ENCODE measurements around the gene ITIH3.

ITIH3 gene

DNA sequence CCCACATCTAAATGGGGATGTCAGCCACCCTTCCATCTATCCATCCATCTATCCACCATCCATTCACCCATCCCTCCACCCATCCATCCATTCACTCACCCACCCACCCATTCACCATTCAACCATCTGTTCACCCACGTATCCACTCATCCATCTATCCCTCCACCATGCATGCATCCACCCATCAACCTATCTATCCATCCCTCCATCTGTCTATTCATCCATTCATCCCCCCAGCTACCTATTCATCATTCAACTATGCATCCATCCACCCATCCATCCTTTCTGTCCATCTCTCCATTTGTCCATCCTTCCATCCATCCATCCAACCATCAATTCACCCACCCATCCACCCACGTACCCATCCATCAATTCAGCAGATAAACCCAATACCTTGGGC lies 14.6 kb downstream of the ITIH3 start:
- H3K4me3 ChIP-seq (ENCODE audit: low read length) = no peak overlapping the region
- no peaks in the 10 kb centered on the region for H3K36me3 ChIP-seq (ENCODE audit: control insufficient read depth, insufficient read depth, low read length)
- H3K27ac ChIP-seq (ENCODE audit: low read depth, low read length) = no peak overlapping the region
- H3K27me3 ChIP-seq (ENCODE audit: control insufficient read depth, insufficient read depth, low read length) = no peaks in the 10 kb centered on the region
- no peaks in the 10 kb centered on the region for H3K4me1 ChIP-seq (ENCODE audit: control insufficient read depth, insufficient read depth, low read length)
- H3K9ac ChIP-seq (ENCODE audit: low read length) = no peak overlapping the region

DNA sequence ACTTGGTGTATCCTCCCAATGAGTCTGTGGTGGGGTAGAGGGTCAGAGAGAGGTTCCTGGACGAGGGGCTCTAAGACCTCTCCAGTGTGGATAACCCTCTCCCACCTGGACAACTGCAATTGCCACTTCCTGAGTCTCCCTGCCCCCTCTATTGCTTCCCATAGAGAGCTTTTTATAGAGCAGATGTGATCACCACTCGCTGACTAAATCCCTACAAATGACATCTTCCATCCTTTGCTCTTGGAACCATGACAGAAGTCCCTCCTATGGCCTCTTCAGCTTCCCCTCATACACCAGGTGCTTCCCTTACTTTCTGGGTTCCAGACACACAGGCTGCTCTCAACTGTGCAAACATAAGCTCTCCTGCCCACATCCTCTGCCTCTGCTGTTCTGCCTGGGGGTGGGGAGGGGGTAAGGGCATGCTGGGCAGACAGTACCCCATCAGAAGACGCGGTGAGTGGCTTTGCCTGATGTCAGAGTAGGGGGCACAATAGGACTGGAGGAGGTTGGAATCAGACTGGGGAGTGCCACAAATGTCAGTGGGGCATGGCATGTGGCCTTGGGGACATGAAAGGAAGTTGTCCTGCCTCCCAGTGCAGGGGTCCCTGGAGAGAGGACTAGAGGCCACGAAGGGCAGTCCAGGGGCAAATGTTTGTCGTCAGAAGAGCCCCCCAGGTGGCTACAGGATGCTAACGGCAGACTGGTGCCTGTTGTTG lies 15.2 kb downstream of the ITIH3 start:
- H3K9ac ChIP-seq (ENCODE audit: low read length) = no peak overlapping the region
- H3K27ac ChIP-seq (ENCODE audit: low read depth, low read length) = no peak overlapping the region
- no peaks in the 10 kb centered on the region for H3K4me1 ChIP-seq (ENCODE audit: control insufficient read depth, insufficient read depth, low read length)
- no peaks in the 10 kb centered on the region for H3K27me3 ChIP-seq (ENCODE audit: control insufficient read depth, insufficient read depth, low read length)
- no peaks in the 10 kb centered on the region for H3K36me3 ChIP-seq (ENCODE audit: control insufficient read depth, insufficient read depth, low read length)
- no peak overlapping the region for H3K4me3 ChIP-seq (ENCODE audit: low read length)

DNA sequence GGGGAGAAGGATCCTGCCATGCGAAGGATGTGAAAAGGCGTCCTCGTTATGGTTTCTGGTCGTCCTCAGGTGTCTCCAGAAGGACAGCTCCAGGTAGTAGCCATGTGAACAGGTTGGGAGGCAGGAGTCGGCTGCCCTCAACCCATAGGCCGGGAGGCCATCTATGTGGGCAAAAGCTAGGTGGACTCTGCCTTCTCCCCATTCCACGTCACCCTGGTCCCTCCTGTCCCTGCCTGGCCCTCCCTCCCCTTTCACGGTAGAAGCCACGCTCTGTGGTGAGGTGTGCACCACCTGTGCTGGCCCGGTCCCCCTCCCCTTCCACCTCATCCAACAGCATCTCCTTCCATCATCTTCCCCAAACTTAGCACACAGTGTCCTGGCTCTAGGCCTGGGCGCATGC lies 16.3 kb downstream of the ITIH3 start:
- no peak overlapping the region for H3K27ac ChIP-seq (ENCODE audit: low read depth, low read length)
- H3K36me3 ChIP-seq (ENCODE audit: control insufficient read depth, insufficient read depth, low read length) = no peaks in the 10 kb centered on the region
- no peak overlapping the region for H3K9ac ChIP-seq (ENCODE audit: low read length)
- H3K27me3 ChIP-seq (ENCODE audit: control insufficient read depth, insufficient read depth, low read length) = no peaks in the 10 kb centered on the region
- H3K4me1 ChIP-seq (ENCODE audit: control insufficient read depth, insufficient read depth, low read length) = no peaks in the 10 kb centered on the region
- H3K4me3 ChIP-seq (ENCODE audit: low read length) = no peak overlapping the region

DNA sequence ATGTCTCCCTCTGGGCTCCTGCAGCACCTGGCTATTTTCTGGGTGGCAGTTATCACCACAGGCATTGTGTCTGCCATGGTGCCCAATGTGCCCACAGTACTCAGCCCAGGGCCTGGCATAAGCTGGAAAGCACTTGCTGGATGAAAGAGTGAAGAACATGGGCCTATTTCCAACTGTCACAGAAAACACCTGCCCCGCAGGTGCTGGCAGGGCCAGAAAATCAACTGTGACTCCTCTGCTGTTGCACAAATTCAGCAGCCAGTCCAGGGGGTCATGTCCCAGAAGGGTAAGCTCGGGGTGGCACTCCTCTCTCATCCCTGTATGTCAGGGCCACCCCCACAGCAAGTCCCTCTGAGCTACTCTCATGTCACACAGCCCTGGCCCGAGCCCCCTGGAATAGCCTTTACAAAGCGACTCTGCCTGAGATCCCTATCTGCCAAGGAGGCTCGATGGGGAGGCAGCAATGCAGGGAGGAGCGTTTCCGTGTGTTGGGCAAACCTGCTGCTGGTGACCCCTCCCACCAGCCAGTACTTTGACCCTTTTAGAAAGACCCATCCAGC lies 16.9 kb downstream of the ITIH3 start:
- Histone ChIP-seq H3K27me3 (ENCODE audit: control insufficient read depth, insufficient read depth, low read length) (no peaks in the 10 kb centered on the region), H3K9ac (ENCODE audit: low read length) (no peak overlapping the region), H3K36me3 (ENCODE audit: control insufficient read depth, insufficient read depth, low read length) (no peaks in the 10 kb centered on the region), H3K27ac (ENCODE audit: low read depth, low read length) (no peak overlapping the region), H3K4me1 (ENCODE audit: control insufficient read depth, insufficient read depth, low read length) (no peaks in the 10 kb centered on the region), H3K4me3 (ENCODE audit: low read length) (no peak overlapping the region)

DNA sequence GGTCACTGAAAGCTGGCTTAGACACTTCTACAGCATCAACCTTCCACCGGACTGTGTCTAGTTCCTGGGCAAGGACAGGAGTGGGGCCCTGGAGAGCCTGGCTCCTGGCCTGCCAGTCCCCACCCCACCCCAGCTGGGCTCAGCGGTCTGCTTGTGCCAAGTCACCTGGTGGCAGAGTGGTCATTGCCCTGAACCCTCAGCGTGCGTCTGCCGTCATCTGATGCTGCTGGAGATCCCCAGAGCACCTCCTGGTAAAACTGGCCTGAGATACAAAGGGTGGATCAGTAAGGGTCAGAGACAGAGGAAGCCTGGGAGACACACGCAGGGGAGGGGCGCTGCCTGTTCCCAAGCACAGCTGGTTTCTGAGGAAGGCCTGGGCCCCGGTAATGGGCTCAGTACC lies 19.2 kb downstream of the ITIH3 start:
- Histone ChIP-seq H3K27ac (ENCODE audit: low read depth, low read length) (no peak overlapping the region), H3K27me3 (ENCODE audit: control insufficient read depth, insufficient read depth, low read length) (no peaks in the 10 kb centered on the region), H3K9ac (ENCODE audit: low read length) (no peak overlapping the region), H3K36me3 (ENCODE audit: control insufficient read depth, insufficient read depth, low read length) (no peaks in the 10 kb centered on the region), H3K4me3 (ENCODE audit: low read length) (no peak overlapping the region), H3K4me1 (ENCODE audit: control insufficient read depth, insufficient read depth, low read length) (no peaks in the 10 kb centered on the region)

DNA sequence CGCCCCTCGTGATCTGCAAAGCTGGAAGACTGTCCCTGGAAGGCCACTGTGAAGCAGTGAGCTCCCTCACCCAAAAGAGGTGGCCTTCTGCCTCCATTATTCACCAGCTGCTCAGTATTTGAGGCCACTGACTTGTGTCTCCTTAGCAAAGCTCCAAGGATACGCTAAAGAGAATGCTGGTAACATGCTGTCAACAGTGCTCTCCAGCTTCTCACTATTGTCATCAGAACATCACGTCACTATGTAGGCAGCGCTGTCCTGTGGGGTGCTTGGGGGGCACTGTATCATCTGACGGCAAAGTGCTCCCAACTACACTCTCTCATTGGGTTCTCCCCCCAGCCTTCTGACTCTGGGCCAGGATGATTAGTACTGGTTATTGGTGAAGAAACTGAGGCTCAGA lies 21.6 kb downstream of the ITIH3 start:
- Histone ChIP-seq H3K36me3 (ENCODE audit: control insufficient read depth, insufficient read depth, low read length) (no peaks in the 10 kb centered on the region), H3K27me3 (ENCODE audit: control insufficient read depth, insufficient read depth, low read length) (no peaks in the 10 kb centered on the region), H3K4me1 (ENCODE audit: control insufficient read depth, insufficient read depth, low read length) (no peaks in the 10 kb centered on the region), H3K9ac (ENCODE audit: low read length) (no peak overlapping the region), H3K4me3 (ENCODE audit: low read length) (no peak overlapping the region), H3K27ac (ENCODE audit: low read depth, low read length) (no peak overlapping the region)

DNA sequence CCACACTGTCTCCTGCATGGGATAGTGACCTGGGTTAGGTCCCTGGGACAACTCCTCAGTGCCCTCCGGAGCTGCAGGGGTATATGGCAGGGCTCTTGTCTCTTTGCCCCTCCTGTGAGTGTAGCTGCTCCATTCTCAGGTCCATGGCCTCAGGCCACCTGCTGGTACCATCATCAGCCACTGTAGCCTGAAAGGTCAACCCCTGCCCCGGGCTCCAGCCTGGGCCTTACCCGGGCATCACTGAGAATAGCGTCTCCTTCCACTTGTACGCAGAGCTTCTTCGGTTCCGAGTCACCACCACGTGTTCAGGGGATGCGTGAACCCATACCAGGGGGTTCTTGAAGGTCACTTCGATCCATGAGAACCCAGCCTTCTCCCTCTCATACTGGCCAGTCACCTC lies 22.1 kb downstream of the ITIH3 start:
- no peaks in the 10 kb centered on the region for H3K4me1 ChIP-seq (ENCODE audit: control insufficient read depth, insufficient read depth, low read length)
- no peak overlapping the region for H3K4me3 ChIP-seq (ENCODE audit: low read length)
- no peak overlapping the region for H3K9ac ChIP-seq (ENCODE audit: low read length)
- H3K36me3 ChIP-seq (ENCODE audit: control insufficient read depth, insufficient read depth, low read length) = no peaks in the 10 kb centered on the region
- no peak overlapping the region for H3K27ac ChIP-seq (ENCODE audit: low read depth, low read length)
- H3K27me3 ChIP-seq (ENCODE audit: control insufficient read depth, insufficient read depth, low read length) = no peaks in the 10 kb centered on the region

DNA sequence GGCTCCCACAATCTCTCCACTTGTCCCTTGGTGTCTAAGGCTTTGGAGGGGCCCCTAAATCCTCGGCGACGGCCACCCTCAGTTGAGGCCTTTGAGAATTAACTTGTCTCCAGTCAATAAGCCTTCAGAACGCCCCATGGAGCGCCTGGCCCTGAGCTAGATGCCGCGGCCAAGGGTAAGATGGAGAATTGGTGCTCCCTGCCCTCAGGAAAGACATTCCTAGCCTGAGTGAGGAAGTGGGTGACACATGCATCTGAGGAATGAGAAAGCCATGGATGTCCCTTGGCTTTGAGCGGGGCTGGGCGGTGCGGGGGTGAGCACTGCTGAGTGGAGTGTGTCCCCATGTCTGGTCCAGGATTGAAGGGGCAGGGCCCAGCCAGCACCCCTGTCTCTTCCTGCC lies 22.6 kb downstream of the ITIH3 start:
- Histone ChIP-seq H3K9ac (ENCODE audit: low read length) (no peak overlapping the region), H3K4me1 (ENCODE audit: control insufficient read depth, insufficient read depth, low read length) (no peaks in the 10 kb centered on the region), H3K36me3 (ENCODE audit: control insufficient read depth, insufficient read depth, low read length) (no peaks in the 10 kb centered on the region), H3K4me3 (ENCODE audit: low read length) (no peak overlapping the region), H3K27me3 (ENCODE audit: control insufficient read depth, insufficient read depth, low read length) (no peaks in the 10 kb centered on the region), H3K27ac (ENCODE audit: low read depth, low read length) (no peak overlapping the region)

DNA sequence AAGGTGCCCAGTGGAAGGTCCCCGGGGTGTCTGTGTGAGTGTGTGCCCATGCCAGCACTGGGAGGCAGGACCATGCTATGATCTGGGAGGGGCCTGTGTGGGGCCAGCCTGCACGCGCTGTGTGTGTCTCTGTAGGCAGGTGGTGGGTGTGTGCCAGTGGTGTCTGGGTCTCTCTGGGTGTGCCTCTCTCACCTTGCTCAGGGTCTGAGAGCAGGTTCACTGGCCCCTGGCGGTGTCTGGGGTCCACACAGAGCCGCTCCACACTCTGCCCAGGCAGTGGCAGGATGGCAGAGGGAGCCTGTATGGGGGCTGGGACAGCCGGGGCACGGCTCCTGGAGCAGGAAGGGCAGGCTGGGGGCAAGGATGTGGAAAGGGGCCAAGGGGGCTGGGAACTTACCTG lies 23.3 kb downstream of the ITIH3 start:
- Histone ChIP-seq H3K9ac (ENCODE audit: low read length) (no peak overlapping the region), H3K27ac (ENCODE audit: low read depth, low read length) (no peak overlapping the region), H3K4me3 (ENCODE audit: low read length) (no peak overlapping the region), H3K27me3 (ENCODE audit: control insufficient read depth, insufficient read depth, low read length) (no peaks in the 10 kb centered on the region), H3K4me1 (ENCODE audit: control insufficient read depth, insufficient read depth, low read length) (no peaks in the 10 kb centered on the region), H3K36me3 (ENCODE audit: control insufficient read depth, insufficient read depth, low read length) (no peaks in the 10 kb centered on the region)

DNA sequence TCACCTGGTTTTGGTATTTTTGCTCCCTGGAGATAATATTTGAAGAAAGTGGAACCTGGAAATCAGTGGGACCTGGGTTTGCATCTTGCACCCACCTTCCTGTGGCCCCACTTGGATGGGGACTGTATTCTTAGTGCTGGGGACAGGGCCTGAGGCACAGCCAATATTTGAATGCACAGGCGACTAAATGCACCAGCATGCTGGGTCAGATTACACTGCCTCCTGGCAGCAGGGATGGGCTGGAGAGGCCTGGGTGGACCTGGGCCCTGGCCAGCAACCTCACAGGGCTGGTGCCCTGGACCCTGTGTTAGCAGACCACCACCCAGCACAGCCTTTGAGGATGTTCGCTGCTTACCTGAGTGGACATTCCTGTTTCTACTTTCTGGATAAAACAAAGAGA lies 25.3 kb downstream of the ITIH3 start:
- H3K4me3 ChIP-seq (ENCODE audit: low read length) = no peak overlapping the region
- H3K9ac ChIP-seq (ENCODE audit: low read length) = no peak overlapping the region
- H3K27ac ChIP-seq (ENCODE audit: low read depth, low read length) = no peak overlapping the region
- no peaks in the 10 kb centered on the region for H3K4me1 ChIP-seq (ENCODE audit: control insufficient read depth, insufficient read depth, low read length)
- no peaks in the 10 kb centered on the region for H3K27me3 ChIP-seq (ENCODE audit: control insufficient read depth, insufficient read depth, low read length)
- peaks cover 2% of the 10 kb centered on the region for H3K36me3 ChIP-seq (ENCODE audit: control insufficient read depth, insufficient read depth, low read length)

DNA sequence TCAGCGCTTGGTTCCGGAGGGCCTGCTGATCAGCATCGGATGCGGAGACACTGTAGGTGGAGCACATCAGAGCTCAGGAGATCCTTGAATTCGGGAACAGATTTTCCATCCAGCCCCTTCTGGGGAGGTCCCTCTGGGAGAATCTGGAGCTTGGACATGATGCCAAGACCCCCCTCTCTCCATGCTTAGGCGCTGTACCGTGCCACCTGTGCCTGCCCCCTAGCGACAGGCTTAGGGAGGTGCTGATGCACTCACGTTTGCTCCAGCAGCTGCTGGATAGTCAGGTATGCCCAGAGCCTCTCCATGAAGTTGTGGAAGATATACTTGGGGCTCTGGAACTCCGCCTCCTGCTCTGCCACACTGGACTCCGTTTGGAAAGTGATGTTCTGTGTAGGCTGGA lies 26.1 kb downstream of the ITIH3 start:
- no peak overlapping the region for H3K27ac ChIP-seq (ENCODE audit: low read depth, low read length)
- H3K36me3 ChIP-seq (ENCODE audit: control insufficient read depth, insufficient read depth, low read length) = peaks cover 2% of the 10 kb centered on the region
- H3K4me3 ChIP-seq (ENCODE audit: low read length) = no peak overlapping the region
- no peaks in the 10 kb centered on the region for H3K27me3 ChIP-seq (ENCODE audit: control insufficient read depth, insufficient read depth, low read length)
- no peak overlapping the region for H3K9ac ChIP-seq (ENCODE audit: low read length)
- no peaks in the 10 kb centered on the region for H3K4me1 ChIP-seq (ENCODE audit: control insufficient read depth, insufficient read depth, low read length)

DNA sequence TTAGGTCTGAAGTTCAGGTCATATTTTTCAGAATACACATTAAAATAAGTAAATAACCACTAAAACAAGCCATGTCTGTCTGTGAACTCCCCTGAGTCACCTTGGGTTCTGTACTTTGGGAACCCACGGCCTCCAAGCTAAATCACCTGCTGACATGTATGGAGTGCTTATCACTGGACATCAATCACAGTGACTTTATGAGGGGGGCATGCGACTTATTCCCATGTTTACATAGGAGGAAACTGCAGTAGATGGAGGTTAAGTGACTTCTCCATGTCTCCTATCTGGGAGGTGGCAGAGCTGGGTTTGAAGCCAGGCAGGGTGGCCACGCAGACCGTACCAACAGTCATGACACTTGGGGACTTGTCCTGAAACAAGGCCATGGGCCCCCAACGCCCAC lies 27.8 kb downstream of the ITIH3 start:
- no peak overlapping the region for H3K27ac ChIP-seq (ENCODE audit: low read depth, low read length)
- no peak overlapping the region for H3K9ac ChIP-seq (ENCODE audit: low read length)
- H3K27me3 ChIP-seq (ENCODE audit: control insufficient read depth, insufficient read depth, low read length) = no peaks in the 10 kb centered on the region
- peaks cover 2% of the 10 kb centered on the region for H3K36me3 ChIP-seq (ENCODE audit: control insufficient read depth, insufficient read depth, low read length)
- H3K4me3 ChIP-seq (ENCODE audit: low read length) = no peak overlapping the region
- no peaks in the 10 kb centered on the region for H3K4me1 ChIP-seq (ENCODE audit: control insufficient read depth, insufficient read depth, low read length)

DNA sequence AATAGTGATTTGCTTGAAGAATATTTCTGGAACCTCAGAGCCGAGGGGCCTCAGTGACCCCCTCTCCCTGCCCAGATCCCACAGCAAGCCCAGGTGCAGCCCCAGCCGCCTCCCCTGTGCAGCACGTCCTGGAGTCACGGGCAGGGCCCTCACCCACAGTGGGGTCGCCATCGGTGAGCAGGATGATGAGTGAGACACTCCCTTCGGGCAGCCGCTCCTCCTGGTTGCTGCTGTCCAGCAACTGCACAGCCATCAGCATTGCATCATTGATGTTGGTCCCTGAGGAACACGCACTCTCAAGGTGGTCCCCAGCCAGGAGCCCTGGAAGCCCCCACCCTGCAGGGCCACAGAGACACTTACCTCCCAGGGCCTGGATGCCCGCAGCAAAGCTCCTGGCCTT lies 29.4 kb downstream of the ITIH3 start:
- H3K36me3 ChIP-seq (ENCODE audit: control insufficient read depth, insufficient read depth, low read length) = peaks cover 2% of the 10 kb centered on the region
- H3K27ac ChIP-seq (ENCODE audit: low read depth, low read length) = no peak overlapping the region

More for the DNA sequence above, 29.4 kb downstream of the ITIH3 start:
- Histone ChIP-seq H3K9ac (ENCODE audit: low read length) (no peak overlapping the region), H3K27me3 (ENCODE audit: control insufficient read depth, insufficient read depth, low read length) (no peaks in the 10 kb centered on the region), H3K4me1 (ENCODE audit: control insufficient read depth, insufficient read depth, low read length) (no peaks in the 10 kb centered on the region), H3K4me3 (ENCODE audit: low read length) (no peak overlapping the region)
